ENCODE data around the gene FGF12.

DNA sequence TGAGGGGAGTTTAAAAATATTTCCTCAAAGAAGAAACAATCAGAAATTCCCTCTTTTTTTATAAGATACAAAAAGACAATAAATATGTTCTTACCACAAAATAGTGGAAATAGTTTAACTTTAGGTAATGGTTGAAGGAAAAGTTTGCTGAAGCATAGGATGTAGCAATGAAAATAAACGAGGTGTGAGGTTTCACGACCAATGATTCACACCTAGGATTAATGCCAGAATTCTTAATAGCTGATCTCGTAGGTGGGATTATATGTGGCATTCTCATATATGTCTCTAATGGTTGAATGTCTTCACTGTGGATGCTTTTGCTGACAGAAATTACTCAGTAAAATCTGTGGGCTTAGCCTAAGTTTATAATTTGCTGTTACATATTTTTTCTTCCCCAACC is 467.7 kb downstream of the FGF12 start:
- TF ChIP-seq, protein P1, sequence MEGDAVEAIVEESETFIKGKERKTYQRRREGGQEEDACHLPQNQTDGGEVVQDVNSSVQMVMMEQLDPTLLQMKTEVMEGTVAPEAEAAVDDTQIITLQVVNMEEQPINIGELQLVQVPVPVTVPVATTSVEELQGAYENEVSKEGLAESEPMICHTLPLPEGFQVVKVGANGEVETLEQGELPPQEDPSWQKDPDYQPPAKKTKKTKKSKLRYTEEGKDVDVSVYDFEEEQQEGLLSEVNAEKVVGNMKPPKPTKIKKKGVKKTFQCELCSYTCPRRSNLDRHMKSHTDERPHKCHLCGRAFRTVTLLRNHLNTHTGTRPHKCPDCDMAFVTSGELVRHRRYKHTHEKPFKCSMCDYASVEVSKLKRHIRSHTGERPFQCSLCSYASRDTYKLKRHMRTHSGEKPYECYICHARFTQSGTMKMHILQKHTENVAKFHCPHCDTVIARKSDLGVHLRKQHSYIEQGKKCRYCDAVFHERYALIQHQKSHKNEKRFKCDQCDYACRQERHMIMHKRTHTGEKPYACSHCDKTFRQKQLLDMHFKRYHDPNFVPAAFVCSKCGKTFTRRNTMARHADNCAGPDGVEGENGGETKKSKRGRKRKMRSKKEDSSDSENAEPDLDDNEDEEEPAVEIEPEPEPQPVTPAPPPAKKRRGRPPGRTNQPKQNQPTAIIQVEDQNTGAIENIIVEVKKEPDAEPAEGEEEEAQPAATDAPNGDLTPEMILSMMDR (IDR thresholded peaks at IDR 0.05) = no peak
- no peak for TF ChIP-seq POLR2AphosphoS5 (IDR thresholded peaks at IDR 0.05)

Data from breast epithelium (tissue), 3 donors.